Progenitor cell of endocrine pancreas (in vitro differentiated cells): ENCODE results near the gene C8A. TPM values are rescaled to one million over a fixed set of nuclear protein-coding genes. Genes with fewer than 3 reads are reported as not detected.

Experiments used
- DNase-seq: peaks from one replicate; pipeline ENCODE4 v3.0.0; 2021; ENCODE audit warnings: low spot score; ENCODE audit not compliant: unreplicated experiment
- H3K27ac Mint-ChIP-seq: 2 replicates; pipeline ENCODE4 v1.8.0; 2021; ENCODE audit warnings: mild to moderate bottlenecking, moderate library complexity, mixed read lengths
- H3K27me3 Mint-ChIP-seq: 2 replicates; pipeline ENCODE4 v1.8.0; 2021; ENCODE audit warnings: mixed read lengths
- H3K36me3 Mint-ChIP-seq: 2 replicates; pipeline ENCODE4 v1.8.0; 2022; ENCODE audit warnings: mixed read lengths; ENCODE audit not compliant: insufficient read depth
- H3K4me1 Mint-ChIP-seq: 2 replicates; pipeline ENCODE4 v1.8.0; 2021; ENCODE audit warnings: low read depth, mixed read lengths
- H3K4me3 Mint-ChIP-seq: 2 replicates; pipeline ENCODE4 v1.8.0; 2021; ENCODE audit warnings: low read depth, mild to moderate bottlenecking, moderate library complexity, mixed read lengths
- H3K9me3 Mint-ChIP-seq: 2 replicates; pipeline ENCODE4 v1.8.0; 2021; ENCODE audit warnings: low read depth, mixed read lengths
- CTCF ChIP-seq: fragments of 200-600 bp; sonication (generic); IDR thresholded peaks from one replicate; pipeline ENCODE4 v1.5.0; 2021; ENCODE audit warnings: antibody characterized with exemption, mild to moderate bottlenecking; ENCODE audit not compliant: unreplicated experiment
- total RNA-seq: library from RNA; stranded (reverse); gene quantifications from 2 replicates; pipeline ENCODE4 v1.2.1, GENCODE V29; 2021

The C8A gene
- total RNA-seq, 1 donor from 2014 or later = 0.77 TPM

GRCh38 chr1:56924116-56924515 lies 69.5 kb downstream of the C8A start:
- Mint-ChIP-seq H3K27ac (no peak overlapping the region), H3K9me3 (peaks cover 6% of the 10 kb centered on the region), H3K36me3 (no peaks in the 10 kb centered on the region), H3K27me3 (peaks cover 16% of the 10 kb centered on the region), H3K4me3 (peak overlapping the region; percentile 14), H3K4me1 (peaks cover 37% of the 10 kb centered on the region)
- no peak for DNase-seq
- TF ChIP-seq CTCF = no peak

GRCh38 chr1:56925193-56925592 lies 70.6 kb downstream of the C8A start:
- no peak for DNase-seq
- no peak overlapping the region for H3K27ac Mint-ChIP-seq
- no peak for TF ChIP-seq CTCF
- no peaks in the 10 kb centered on the region for H3K36me3 Mint-ChIP-seq
- peaks cover 32% of the 10 kb centered on the region for H3K4me1 Mint-ChIP-seq
- peaks cover 16% of the 10 kb centered on the region for H3K27me3 Mint-ChIP-seq
- H3K4me3 Mint-ChIP-seq = no peak overlapping the region
- peaks cover 6% of the 10 kb centered on the region for H3K9me3 Mint-ChIP-seq

GRCh38 chr1:56927171-56927570 lies 72.6 kb downstream of the C8A start:
- no peaks in the 10 kb centered on the region for H3K36me3 Mint-ChIP-seq
- H3K4me1 Mint-ChIP-seq = peaks cover 26% of the 10 kb centered on the region
- no peak overlapping the region for H3K4me3 Mint-ChIP-seq
- no peak for DNase-seq
- H3K9me3 Mint-ChIP-seq = peaks cover 6% of the 10 kb centered on the region
- no peak overlapping the region for H3K27ac Mint-ChIP-seq
- H3K27me3 Mint-ChIP-seq = peaks cover 7% of the 10 kb centered on the region
- no peak for TF ChIP-seq CTCF

- Mint-ChIP-seq H3K9me3 (peaks cover 6% of the 10 kb centered on the region), H3K27ac (no peak overlapping the region), H3K36me3 (no peaks in the 10 kb centered on the region), H3K27me3 (peaks cover 9% of the 10 kb centered on the region), H3K4me1 (peaks cover 26% of the 10 kb centered on the region), H3K4me3 (no peak overlapping the region)
- no peak for DNase-seq
- TF ChIP-seq CTCF = no peak
Observed at GRCh38 chr1:56927986-56928385, 73.4 kb downstream of the C8A start.

GRCh38 chr1:56929492-56929891 lies 74.9 kb downstream of the C8A start:
- no peak for DNase-seq
- Mint-ChIP-seq H3K4me1 (peaks cover 22% of the 10 kb centered on the region), H3K27ac (no peak overlapping the region), H3K4me3 (no peak overlapping the region), H3K36me3 (no peaks in the 10 kb centered on the region), H3K9me3 (peaks cover 6% of the 10 kb centered on the region), H3K27me3 (peaks cover 13% of the 10 kb centered on the region)
- no peak for TF ChIP-seq CTCF

- H3K9me3 Mint-ChIP-seq = peaks cover 6% of the 10 kb centered on the region
- H3K4me3 Mint-ChIP-seq = no peak overlapping the region
Observed at GRCh38 chr1:56931211-56931610, 76.6 kb downstream of the C8A start.

More at GRCh38 chr1:56931211-56931610, 76.6 kb downstream of the C8A start:
- peaks cover 13% of the 10 kb centered on the region for H3K27me3 Mint-ChIP-seq
- H3K36me3 Mint-ChIP-seq = no peaks in the 10 kb centered on the region
- H3K27ac Mint-ChIP-seq = no peak overlapping the region
- DNase-seq = no peak
- H3K4me1 Mint-ChIP-seq = peaks cover 16% of the 10 kb centered on the region
- TF ChIP-seq CTCF = no peak
